Loucy (cell line): ENCODE measurements around the gene LY6G6F.

ENCODE experiments used
- H2AFZ ChIP-seq: fragments of 200-600 bp; sonication (generic); 2 replicates; pipeline ENCODE4 v1.6.0; 2016; ENCODE audit warnings: antibody characterized with exemption, mild to moderate bottlenecking, low read length, moderate library complexity
- H3F3A ChIP-seq: fragments of 200-600 bp; 2 replicates; pipeline ENCODE4 v1.6.0; 2016; ENCODE audit warnings: antibody characterized with exemption, low read depth, mild to moderate bottlenecking
- H3K27me3 ChIP-seq: fragments of 200-600 bp; sonication (generic); 2 replicates; pipeline ENCODE4 v1.6.1; 2014; ENCODE audit warnings: low read length, mild to moderate bottlenecking; ENCODE audit not compliant: insufficient read depth, poor library complexity, severe bottlenecking
- H3K36me3 ChIP-seq: fragments of 200-600 bp; sonication (generic); 2 replicates; pipeline ENCODE4 v1.6.1; 2016; ENCODE audit warnings: low read length; ENCODE audit not compliant: insufficient read depth
- H3K4me1 ChIP-seq: fragments of 200-600 bp; sonication (generic); 2 replicates; pipeline ENCODE4 v1.5.1; 2014; ENCODE audit warnings: low read length, mild to moderate bottlenecking; ENCODE audit not compliant: insufficient read depth, poor library complexity, severe bottlenecking
- H3K4me2 ChIP-seq: fragments of 200-600 bp; sonication (generic); 2 replicates; pipeline ENCODE4 v1.6.0; 2014; ENCODE audit warnings: antibody characterized with exemption, low read length, low read depth, mild to moderate bottlenecking; ENCODE audit not compliant: poor library complexity, severe bottlenecking
- H3K4me3 ChIP-seq: fragments of 200-600 bp; sonication (generic); 2 replicates; pipeline ENCODE4 v1.5.1; 2014; ENCODE audit warnings: low read length, mild to moderate bottlenecking, mixed read lengths; ENCODE audit not compliant: poor library complexity, severe bottlenecking
- H3K79me2 ChIP-seq: fragments of 200-600 bp; sonication (generic); 2 replicates; pipeline ENCODE4 v1.6.1; 2014; ENCODE audit warnings: low read length; ENCODE audit not compliant: insufficient read depth
- H3K9ac ChIP-seq: fragments of 200-600 bp; sonication (generic); 2 replicates; pipeline ENCODE4 v1.6.0; 2014; ENCODE audit warnings: mild to moderate bottlenecking, low read depth, low read length, moderate library complexity; ENCODE audit not compliant: poor library complexity, severe bottlenecking
- H3K9me2 ChIP-seq: fragments of 200-600 bp; sonication (generic); replicated peaks from 2 replicates; pipeline ENCODE4 v1.6.1; 2016; ENCODE audit warnings: low read depth, low read length, mixed read lengths
- H3K9me3 ChIP-seq: fragments of 200-600 bp; sonication (generic); 2 replicates; pipeline ENCODE4 v1.6.1; 2014; ENCODE audit warnings: mild to moderate bottlenecking, antibody characterized with exemption, low read length, low read depth; ENCODE audit not compliant: insufficient read depth
- H4K20me1 ChIP-seq: fragments of 200-600 bp; sonication (generic); 2 replicates; pipeline ENCODE4 v1.6.0; 2014; ENCODE audit warnings: antibody characterized with exemption, low read length, mild to moderate bottlenecking; ENCODE audit not compliant: insufficient read depth, poor library complexity, severe bottlenecking
- CTCF ChIP-seq: fragments of 200-600 bp; sonication (generic); conservative IDR thresholded peaks from 2 replicates; pipeline ENCODE4 v1.5.1; 2014; ENCODE audit warnings: mild to moderate bottlenecking, antibody characterized with exemption, low read length
- EZH2phosphoT487 ChIP-seq: fragments of 200-600 bp; IDR thresholded peaks from 2 replicates; pipeline ENCODE4 v1.6.1; 2018; ENCODE audit warnings: antibody characterized with exemption, mild to moderate bottlenecking, moderate library complexity, borderline replicate concordance

Gene LY6G6F

GRCh38 chr6:31723980-31724691 is 17.5 kb downstream of the LY6G6F start:
- peaks cover 26% of the 10 kb centered on the region for H3K4me1 ChIP-seq
- H3K36me3 ChIP-seq = peaks cover 7% of the 10 kb centered on the region; the same call in 1 of the 2 replicates
- H3K27me3 ChIP-seq = no peaks in the 10 kb centered on the region
- no peak for TF ChIP-seq CTCF
- peaks cover 4% of the 10 kb centered on the region; the same call in 1 of the 2 replicates for H3F3A ChIP-seq
- no peak overlapping the region for H3K4me3 ChIP-seq
- H3K4me2 ChIP-seq = no peak overlapping the region
- H3K79me2 ChIP-seq = peaks cover 25% of the 10 kb centered on the region
- H4K20me1 ChIP-seq = peaks cover 10% of the 10 kb centered on the region
- no peaks in the 10 kb centered on the region for H3K9me2 ChIP-seq
- H3K9me3 ChIP-seq = no peaks in the 10 kb centered on the region
- no peak overlapping the region for H2AFZ ChIP-seq
- no peak overlapping the region for H3K9ac ChIP-seq

- Histone ChIP-seq H2AFZ (no peak overlapping the region), H3K36me3 (peaks cover 11% of the 10 kb centered on the region; the same call in 1 of the 2 replicates), H3K9me2 (no peaks in the 10 kb centered on the region), H3K4me1 (peaks cover 33% of the 10 kb centered on the region), H3F3A (peaks cover 7% of the 10 kb centered on the region; the same call in 1 of the 2 replicates), H3K4me2 (peak overlapping the region; percentile 58), H3K79me2 (peaks cover 37% of the 10 kb centered on the region), H3K9ac (peak overlapping the region; percentile 63), H3K27me3 (no peaks in the 10 kb centered on the region), H4K20me1 (peaks cover 16% of the 10 kb centered on the region), H3K9me3 (no peaks in the 10 kb centered on the region), H3K4me3 (peak overlapping the region; percentile 14)
- TF ChIP-seq EZH2phosphoT487 (no peak), CTCF (no peak)
These were observed 19.1 kb downstream of the LY6G6F start for GRCh38 chr6:31725502-31726350.

GRCh38 chr6:31727034-31727716 is 20.5 kb downstream of the LY6G6F start:
- H4K20me1 ChIP-seq = peaks cover 25% of the 10 kb centered on the region
- H3K4me1 ChIP-seq = peaks cover 47% of the 10 kb centered on the region
- peaks cover 23% of the 10 kb centered on the region for H3K36me3 ChIP-seq
- no peak for TF ChIP-seq CTCF
- no peak for TF ChIP-seq EZH2phosphoT487
- H3K4me2 ChIP-seq = no peak overlapping the region
- H3K9ac ChIP-seq = peak overlapping the region; percentile 24
- H2AFZ ChIP-seq = no peak overlapping the region
- H3K4me3 ChIP-seq = no peak overlapping the region
- H3K9me2 ChIP-seq = no peaks in the 10 kb centered on the region
- H3K9me3 ChIP-seq = no peaks in the 10 kb centered on the region
- no peaks in the 10 kb centered on the region for H3K27me3 ChIP-seq
- peaks cover 48% of the 10 kb centered on the region for H3K79me2 ChIP-seq
- H3F3A ChIP-seq = peaks cover 14% of the 10 kb centered on the region; the same call in 1 of the 2 replicates
